Ishikawa (cell line): Measurements from ENCODE around the gene MBD3.

Experiments
- MAX ChIP-seq: IDR thresholded peaks from 2 replicates; pipeline ENCODE4 v1.6.1; 2012
- TAF1 ChIP-seq: IDR thresholded peaks from 2 replicates; pipeline ENCODE4 v1.6.1; 2012; ENCODE audit warnings: low read depth, mild to moderate bottlenecking
- TEAD4 ChIP-seq: IDR thresholded peaks from 2 replicates; pipeline ENCODE4 v1.6.1; 2012
- YY1 ChIP-seq: IDR thresholded peaks from 2 replicates; pipeline ENCODE4 v1.6.1; 2012; ENCODE audit warnings: low read depth

Gene MBD3

DNA sequence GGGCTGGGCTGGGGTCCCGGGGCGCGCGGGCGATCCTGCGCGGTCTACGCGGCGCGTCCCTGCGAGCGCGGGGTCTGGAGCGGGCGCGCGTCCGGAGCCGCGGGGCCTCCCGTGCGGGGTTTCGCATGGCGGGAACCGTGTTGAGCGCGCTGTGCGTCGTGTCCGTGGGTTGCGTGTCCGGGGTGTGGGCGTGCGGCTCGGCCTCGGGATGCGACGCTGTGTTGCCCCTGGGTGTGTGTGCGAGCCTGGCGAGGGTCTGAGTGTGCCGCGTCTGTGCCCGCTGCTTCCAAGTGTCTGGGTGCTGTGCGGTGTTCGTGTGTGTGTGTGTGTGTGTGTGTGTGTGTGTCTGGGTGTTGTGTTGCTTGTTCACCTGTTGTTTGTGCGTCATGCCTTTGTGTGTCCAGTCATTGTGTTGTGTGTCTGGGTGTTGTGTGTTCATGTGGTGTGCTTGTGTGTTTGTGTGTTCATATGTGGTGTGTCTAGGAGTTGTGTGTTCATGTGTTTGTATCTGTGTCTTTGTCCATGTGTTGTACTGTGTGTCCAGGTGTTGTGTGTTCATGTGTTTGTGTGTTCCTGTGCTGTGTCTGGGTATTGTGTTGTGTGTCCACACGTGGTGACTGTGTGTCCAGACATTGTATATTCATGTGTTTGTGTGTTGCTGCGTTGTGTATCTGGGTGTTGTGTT lies 68.2 kb downstream of the MBD3 start:
- TF ChIP-seq TAF1 (no peak), TEAD4 (no peak), YY1 (no peak), MAX (no peak)
